Activated T-helper 2 cell treated with anti-CD3 and anti-CD28 coated beads, Interferon-gamma antibody, Interleukin-2, Interleukin-4, amounts not matched to agents 10 μg/mL and 5 μg/mL and 100 μg/mL, durations not matched to agents 14 hours and 24 hours and 36 hours (primary cell): ENCODE data around the gene ZSCAN1. TPM values are rescaled to one million over a fixed set of nuclear protein-coding genes. Genes with fewer than 3 reads are reported as not detected.
A peak's percentile ranks its signal among the peaks of the same experiment; 100 is the strongest.

Experiments
- DNase-seq: peaks from one replicate; pipeline ENCODE4 v3.0.0; 2021; ENCODE audit warnings: low spot score
- H3K27ac Mint-ChIP-seq: one replicate; pipeline ENCODE4 v1.8.0; 2021; ENCODE audit warnings: mixed read lengths
- H3K27me3 Mint-ChIP-seq: one replicate; pipeline ENCODE4 v1.8.0; 2021; ENCODE audit warnings: low read depth, mixed read lengths
- H3K36me3 Mint-ChIP-seq: one replicate; pipeline ENCODE4 v1.8.0; 2021; ENCODE audit warnings: low read depth, mixed read lengths
- H3K4me1 Mint-ChIP-seq: one replicate; pipeline ENCODE4 v1.8.0; 2021; ENCODE audit warnings: low read depth, mixed read lengths
- H3K4me3 Mint-ChIP-seq: one replicate; pipeline ENCODE4 v1.8.0; 2021; ENCODE audit warnings: low read depth, mild to moderate bottlenecking, moderate library complexity, mixed read lengths
- H3K9me3 Mint-ChIP-seq: one replicate; pipeline ENCODE4 v1.8.0; 2021; ENCODE audit warnings: mixed read lengths
- intact Hi-C: fragments of 100-400 bp; cut with micrococcal nuclease; formaldehyde crosslinking; loops from one replicate; pipeline ENCODE4 v1.15.1; 2023
- total RNA-seq: library from RNA; stranded (reverse); gene quantifications from 2 replicates; pipeline ENCODE4 v1.2.3, GENCODE V29; 2022

Gene ZSCAN1
- total RNA-seq, 1 donor from 2014 or later: not detected

DNA sequence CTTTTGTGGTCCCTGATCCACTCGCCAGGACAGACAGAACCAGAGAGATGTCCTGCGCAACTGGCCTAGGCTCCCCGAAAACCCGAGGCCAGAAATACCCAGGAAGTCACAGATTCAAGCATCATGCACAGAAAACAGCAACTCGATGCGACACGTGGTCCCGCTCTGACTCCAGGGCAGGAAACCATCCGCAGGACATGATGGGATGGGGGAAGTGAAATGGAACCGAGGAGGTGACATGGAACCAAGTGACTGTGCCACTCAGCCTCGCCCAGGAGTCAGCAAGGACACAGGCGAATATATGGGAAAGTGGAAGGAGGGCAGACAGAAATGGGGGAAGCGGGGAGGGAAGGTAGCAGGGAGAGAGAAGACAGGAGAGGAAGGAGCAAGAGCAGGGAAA lies 63.1 kb downstream of the ZSCAN1 start:
- H3K4me1 Mint-ChIP-seq: no peaks in the 10 kb centered on the region
- H3K4me3 Mint-ChIP-seq: peak overlapping the region; percentile 59
- peaks cover 39% of the 10 kb centered on the region for H3K9me3 Mint-ChIP-seq
- no peaks in the 10 kb centered on the region for H3K27me3 Mint-ChIP-seq
- peak overlapping the region; percentile 21 for H3K27ac Mint-ChIP-seq
- DNase-seq: no peak
- H3K36me3 Mint-ChIP-seq: peaks cover 4% of the 10 kb centered on the region
- intact Hi-C loops: no loop called here

DNA sequence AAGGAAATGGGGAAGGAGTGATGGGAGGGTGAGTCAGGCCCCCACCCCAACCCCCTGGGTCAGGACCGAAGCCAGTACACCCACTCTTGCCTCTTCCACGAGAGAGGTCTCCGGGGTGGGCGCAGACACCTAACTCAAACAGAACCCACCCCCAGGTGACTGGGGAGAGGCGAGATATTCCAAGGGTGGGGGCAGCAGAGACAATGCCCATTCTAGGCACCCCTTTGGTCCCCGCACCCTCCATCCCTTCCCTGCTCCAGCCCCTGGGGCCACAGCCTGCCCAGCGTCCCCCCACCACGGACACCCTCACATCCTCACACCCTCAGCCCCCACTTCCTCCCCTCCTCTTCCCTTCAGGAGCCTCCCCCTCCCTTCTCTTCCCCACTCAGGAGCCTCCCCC lies 63.5 kb downstream of the ZSCAN1 start:
- no peak for DNase-seq
- H3K36me3 Mint-ChIP-seq: peaks cover 4% of the 10 kb centered on the region
- peak overlapping the region; percentile 30 for H3K4me3 Mint-ChIP-seq
- no peaks in the 10 kb centered on the region for H3K4me1 Mint-ChIP-seq
- H3K27me3 Mint-ChIP-seq: no peaks in the 10 kb centered on the region
- no peak overlapping the region for H3K27ac Mint-ChIP-seq
- peaks cover 38% of the 10 kb centered on the region for H3K9me3 Mint-ChIP-seq
- intact Hi-C loops: no loop called here

DNA sequence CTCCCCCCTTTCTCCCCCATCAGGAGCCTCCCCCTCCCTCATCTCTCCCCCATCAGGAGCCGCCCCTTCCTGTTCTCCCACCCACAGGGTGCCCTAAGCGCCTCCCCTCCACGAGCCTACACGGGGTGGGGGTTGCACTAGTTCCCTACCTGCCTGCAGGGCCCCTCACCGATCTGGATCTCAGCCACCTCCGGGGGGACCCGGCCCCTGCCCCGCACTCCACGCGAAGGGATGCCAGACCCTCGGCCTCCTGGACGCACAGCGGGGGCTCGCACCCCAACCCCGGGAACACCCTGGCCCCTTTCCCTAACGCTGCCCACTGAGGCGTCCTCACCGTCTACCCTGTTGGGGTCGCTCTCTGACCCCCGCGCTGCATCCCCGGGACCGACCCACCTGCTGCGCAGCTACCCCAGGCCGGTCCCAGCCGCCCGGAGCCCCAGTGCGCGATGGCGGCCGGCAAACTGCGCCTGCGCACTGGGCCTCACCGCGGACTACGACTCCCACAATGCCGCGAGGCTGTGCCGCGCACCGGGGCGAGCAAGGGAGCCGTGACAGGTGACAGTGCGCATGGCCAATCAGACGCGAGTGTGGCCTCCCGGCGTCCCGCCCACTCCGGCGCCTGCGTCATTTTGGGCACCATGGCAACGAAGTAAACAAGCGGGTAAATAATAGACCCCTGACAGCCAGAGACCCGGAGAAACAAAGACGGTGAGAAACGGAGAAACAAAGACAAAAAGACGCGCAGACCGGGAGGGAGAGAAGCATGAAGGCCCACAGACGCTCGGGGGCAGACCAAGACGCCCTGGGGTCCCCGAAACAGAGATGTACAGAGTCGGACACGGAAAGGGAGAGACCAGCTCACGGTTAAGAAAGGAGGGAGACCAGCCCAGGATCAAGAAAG lies 64.2 kb downstream of the ZSCAN1 start, which contains the start of gene ZSCAN18:
ZSCAN18 (minus strand) TSS at position 451 of the 901 bp plus-strand sequence. CDS start 7,964 bp downstream, outside the sequence.
- Mint-ChIP-seq H3K36me3 (peaks cover 4% of the 10 kb centered on the region), H3K9me3 (peaks cover 42% of the 10 kb centered on the region), H3K4me3 (peak within 1 kb of the TSS; percentile 77), H3K27me3 (no peaks in the 10 kb centered on the region), H3K27ac (peak within 1 kb of the TSS; percentile 88), H3K4me1 (no peaks in the 10 kb centered on the region)
- intact Hi-C loops: no loop called here
- peak; percentile 76 for DNase-seq

DNA sequence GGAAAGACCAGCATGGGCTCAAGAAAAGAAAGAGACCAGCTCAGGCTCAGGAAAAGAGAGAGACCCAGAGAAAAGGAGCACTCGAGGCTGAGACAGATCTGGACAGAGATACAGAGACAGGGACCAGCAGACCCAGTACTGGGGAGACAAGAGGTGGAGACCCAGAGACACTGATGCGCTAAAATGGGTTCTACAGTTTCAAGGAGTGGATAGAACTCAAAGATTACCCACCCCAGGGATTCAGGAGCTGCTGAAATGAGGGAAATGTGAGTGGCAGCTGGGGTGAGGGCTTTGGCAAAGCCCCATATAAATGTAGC lies 64.8 kb downstream of the ZSCAN1 start:
- Mint-ChIP-seq H3K36me3 (peaks cover 4% of the 10 kb centered on the region), H3K4me3 (peak overlapping the region; percentile 77), H3K27me3 (no peaks in the 10 kb centered on the region), H3K27ac (peak overlapping the region; percentile 88), H3K9me3 (peaks cover 43% of the 10 kb centered on the region), H3K4me1 (no peaks in the 10 kb centered on the region)
- DNase-seq: no peak
- intact Hi-C loops: no loop called here

Other genes starting within 250 kb of the ZSCAN1 start
- gene ZNF552, start 219.1 kb upstream of the ZSCAN1 start, total RNA-seq: 7.2 and 8.5 TPM in 2 replicates
- 20.8 and 21.3 TPM in 2 replicates for gene ZNF587B, start 203.7 kb upstream of the ZSCAN1 start, total RNA-seq
- 29.7 and 32.1 TPM in 2 replicates for gene ZNF587, start 184.2 kb upstream of the ZSCAN1 start, total RNA-seq
- gene ZNF814, start 145.0 kb upstream of the ZSCAN1 start, total RNA-seq: 11.4 and 12.3 TPM in 2 replicates
- 10.6 and 11.4 TPM in 2 replicates for gene ZNF417, start 117.4 kb upstream of the ZSCAN1 start, total RNA-seq
- gene ZNF418, start 98.6 kb upstream of the ZSCAN1 start, total RNA-seq: 1.1 and 2.1 TPM in 2 replicates
- 2.7 and 3.0 TPM in 2 replicates for gene ZNF256, start 86.3 kb upstream of the ZSCAN1 start, total RNA-seq
- 0.21 TPM in 1 of 2 replicates, not detected in the other for gene C19orf18, start 59.5 kb upstream of the ZSCAN1 start, total RNA-seq
- gene ZNF606, start 31.2 kb upstream of the ZSCAN1 start, total RNA-seq: 6.3 and 6.4 TPM in 2 replicates
- gene ZNF135, start 25.3 kb downstream of the ZSCAN1 start, total RNA-seq: not detected in 2 replicates
- 3.0 TPM in 2 replicates for gene ZSCAN18, start 64.2 kb downstream of the ZSCAN1 start, total RNA-seq
- 2.0 and 2.1 TPM in 2 replicates for gene ZNF329, start 116.8 kb downstream of the ZSCAN1 start, total RNA-seq
- gene ZNF274, start 149.0 kb downstream of the ZSCAN1 start, total RNA-seq: 18.4 and 19.9 TPM in 2 replicates
- gene ZNF544, start 194.9 kb downstream of the ZSCAN1 start, total RNA-seq: 42.0 and 49.1 TPM in 2 replicates
- 4.7 and 5.3 TPM in 2 replicates for gene ZNF8, start 244.9 kb downstream of the ZSCAN1 start, total RNA-seq